HG03457 (cell line): ENCODE results near the gene HAL.

Experiments used
- ATAC-seq: cut with Tn5 transposase; IDR thresholded peaks from one replicate; pipeline ENCODE4 v1.9.1; 2021; ENCODE audit warnings: moderate number of reproducible peaks; ENCODE audit not compliant: unreplicated experiment

Gene HAL

DNA sequence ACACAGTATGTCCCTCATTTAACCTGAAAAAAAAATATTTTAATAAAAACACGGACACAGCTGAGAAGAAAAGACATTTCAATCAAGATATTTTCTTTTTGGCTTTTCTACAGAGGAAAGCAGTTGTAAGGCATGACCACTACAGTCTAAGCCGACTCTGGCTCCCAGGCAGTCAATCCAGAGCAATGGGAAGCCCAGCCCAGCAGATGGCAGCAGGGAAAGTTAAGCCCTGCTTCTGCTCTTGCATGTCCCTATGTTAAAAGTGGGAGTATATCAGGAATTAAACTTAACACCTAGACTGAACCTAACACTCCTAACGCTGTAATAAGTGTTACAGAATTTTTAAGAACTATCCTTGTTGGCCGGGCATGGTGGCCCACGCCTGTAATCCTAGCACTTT, 19.5 kb upstream of the HAL start:
- no peak for ATAC-seq

GRCh38 chr12:96014943-96015599, 18.9 kb upstream of the HAL start:
- no peak for ATAC-seq

GRCh38 chr12:96007729-96008128, 11.6 kb upstream of the HAL start:
- ATAC-seq = no peak

DNA sequence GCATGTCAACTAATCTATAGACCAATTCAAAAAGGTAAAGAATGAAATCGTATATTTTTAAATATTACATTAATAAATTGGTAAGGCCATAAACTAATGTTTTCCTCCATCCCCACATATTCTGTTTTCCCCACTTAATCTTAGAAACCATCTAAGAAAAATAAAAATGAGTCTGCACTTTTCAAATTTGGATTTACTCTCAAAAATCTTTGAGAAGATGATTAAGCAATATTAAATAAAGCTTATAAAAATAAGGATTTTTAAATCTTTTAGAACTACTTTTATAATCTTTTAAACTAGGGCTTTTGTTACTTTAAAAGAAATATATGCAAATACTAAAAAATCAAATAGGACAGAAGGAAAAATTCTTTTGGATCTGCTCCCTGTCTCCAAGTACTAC, 10.6 kb upstream of the HAL start:
- no peak for ATAC-seq

GRCh38 chr12:96000858-96001257, 4.7 kb upstream of the HAL start:
- ATAC-seq = no peak

GRCh38 chr12:95999484-95999883, 3.3 kb upstream of the HAL start:
- no peak for ATAC-seq

DNA sequence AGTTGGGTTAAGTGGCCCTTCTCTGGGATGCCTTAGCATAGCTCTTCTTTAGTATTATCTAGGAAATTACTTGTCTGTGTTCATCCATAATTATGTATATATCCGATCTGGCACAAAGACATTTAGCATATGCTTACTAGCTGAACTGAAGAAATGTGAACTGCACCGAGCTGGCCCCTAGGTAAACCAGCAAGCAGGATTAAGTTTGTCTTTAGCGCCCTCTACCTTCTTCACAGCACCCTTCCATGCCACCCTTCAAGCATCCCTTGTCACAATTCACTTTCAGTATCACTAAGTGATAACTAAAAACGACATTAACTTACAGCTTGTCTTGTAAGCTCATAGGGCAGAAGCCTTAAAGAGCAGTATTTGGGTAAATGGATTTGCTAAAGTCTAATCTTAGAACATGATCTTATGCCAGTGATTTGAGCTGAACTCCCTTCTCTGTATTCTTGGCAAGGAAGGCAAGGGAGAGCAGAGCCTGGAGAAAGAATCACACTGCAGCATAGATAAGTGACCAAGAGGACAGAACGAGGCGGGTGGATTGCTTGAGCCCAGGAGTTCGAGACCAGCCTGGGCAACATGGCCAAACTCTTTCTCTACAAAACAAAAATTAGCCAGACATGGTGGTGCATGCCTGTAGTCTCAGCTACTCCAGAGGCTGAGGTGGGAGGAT, 2.6 kb upstream of the HAL start:
- ATAC-seq = peak; percentile 97

GRCh38 chr12:95997911-95998510, 1.9 kb upstream of the HAL start:
- ATAC-seq = no peak

DNA sequence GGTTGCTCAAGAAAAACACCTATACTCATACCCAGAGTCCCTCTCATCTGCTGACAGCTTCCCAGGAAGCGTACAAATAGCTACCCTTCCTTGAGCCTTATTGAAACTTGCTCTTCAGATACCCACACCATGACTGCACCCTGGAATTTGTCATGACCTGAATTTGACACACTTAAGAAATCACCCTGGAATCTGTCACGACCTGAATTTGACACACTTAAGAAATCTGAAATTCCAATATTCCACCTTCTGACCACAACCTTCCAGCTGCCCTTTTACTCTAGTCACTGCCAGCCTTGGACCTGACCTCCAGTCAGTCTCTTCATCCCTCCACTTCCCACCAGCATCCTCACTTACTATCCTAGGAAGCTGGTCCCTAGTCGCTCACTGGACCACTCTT, 1.1 kb upstream of the HAL start:
- no peak for ATAC-seq

- no peak for ATAC-seq
These were observed 709 bp downstream of the HAL start for GRCh38 chr12:95995238-95996031.

DNA sequence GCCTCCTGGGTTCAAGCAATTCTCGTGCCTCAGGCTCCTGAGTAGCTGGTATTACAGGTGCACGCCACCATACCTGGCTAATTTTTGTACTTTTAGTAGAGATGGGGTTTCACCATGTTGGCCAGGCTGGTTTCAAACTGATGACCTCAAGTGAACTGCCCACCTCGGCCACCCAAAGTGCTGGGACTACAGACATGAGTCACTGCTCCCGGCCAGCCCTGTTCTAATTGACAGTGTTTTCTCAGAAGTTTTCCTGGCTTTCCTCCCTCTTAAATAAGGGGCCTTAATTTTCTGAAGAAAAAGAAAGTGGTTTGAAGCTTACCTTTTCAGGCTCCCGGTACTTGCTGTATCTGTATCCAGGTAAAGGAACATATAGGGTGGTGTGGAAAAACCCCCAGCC, 1.7 kb downstream of the HAL start:
- no peak for ATAC-seq

DNA sequence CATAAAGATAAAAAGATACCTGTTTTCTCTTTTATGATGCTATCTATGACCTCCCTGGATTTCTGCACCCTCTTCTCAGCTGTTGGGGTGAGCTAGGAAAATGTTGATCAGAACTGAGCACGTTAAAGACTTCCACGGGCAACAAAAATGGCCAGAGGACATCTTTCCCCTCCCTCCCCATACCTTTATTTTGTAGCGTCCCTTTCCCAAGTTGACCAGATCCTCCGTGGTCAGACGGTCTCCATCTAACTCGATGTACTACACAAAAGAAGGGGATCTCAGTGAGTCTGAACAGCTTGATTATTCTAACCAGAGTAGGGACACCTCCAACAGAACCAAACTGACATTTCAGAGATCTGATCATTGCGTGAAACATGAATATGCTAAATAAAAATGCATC, 2.2 kb downstream of the HAL start:
- no peak for ATAC-seq

DNA sequence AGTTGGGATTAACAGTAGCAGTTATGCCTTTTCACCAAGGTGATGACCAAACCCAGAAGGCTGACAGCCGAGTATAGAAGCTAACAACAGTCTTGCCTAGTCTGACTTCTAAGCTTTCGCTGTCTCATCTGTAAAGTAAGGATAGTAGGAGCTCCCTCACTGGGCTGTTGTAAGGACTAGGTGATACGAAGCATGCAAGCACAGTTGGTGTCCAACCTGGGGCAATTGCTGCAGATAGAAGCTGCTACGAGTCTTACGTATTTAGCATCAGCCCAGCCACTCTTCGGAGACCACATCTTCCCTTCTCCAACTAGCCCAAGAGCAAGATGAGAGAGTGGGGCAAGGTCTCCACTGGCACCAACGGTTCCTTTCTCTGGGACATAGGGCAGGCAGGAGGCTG, 6.0 kb downstream of the HAL start:
- ATAC-seq = no peak

DNA sequence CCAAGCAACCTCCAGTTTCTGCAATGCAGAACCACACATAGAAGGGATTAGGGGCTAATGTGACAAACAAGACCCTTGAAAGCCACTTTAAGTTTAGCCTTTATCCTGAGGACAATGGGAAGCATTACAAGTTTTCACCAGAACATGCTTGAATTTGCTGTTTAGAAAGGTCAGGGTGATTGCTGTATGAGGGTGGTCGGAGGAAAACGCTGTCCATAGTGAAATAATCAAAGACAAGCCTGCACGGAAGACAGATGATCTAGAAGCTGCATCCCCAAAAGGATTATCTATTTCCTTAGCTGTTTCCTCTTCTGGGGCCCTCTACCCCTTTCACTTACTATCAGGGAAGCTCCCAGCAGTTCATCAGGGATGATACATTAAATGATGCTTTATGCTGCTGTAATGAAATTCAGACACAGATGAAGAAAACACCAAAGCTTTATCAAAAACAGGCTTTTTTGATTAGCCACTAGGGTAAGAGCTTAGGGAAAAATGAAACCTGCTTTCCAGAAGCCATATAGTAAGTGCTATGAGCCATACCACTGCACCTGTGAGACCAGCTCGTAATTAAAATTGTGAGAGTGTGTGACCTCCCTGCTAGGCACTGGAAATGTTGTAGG, 6.5 kb downstream of the HAL start:
- no peak for ATAC-seq

DNA sequence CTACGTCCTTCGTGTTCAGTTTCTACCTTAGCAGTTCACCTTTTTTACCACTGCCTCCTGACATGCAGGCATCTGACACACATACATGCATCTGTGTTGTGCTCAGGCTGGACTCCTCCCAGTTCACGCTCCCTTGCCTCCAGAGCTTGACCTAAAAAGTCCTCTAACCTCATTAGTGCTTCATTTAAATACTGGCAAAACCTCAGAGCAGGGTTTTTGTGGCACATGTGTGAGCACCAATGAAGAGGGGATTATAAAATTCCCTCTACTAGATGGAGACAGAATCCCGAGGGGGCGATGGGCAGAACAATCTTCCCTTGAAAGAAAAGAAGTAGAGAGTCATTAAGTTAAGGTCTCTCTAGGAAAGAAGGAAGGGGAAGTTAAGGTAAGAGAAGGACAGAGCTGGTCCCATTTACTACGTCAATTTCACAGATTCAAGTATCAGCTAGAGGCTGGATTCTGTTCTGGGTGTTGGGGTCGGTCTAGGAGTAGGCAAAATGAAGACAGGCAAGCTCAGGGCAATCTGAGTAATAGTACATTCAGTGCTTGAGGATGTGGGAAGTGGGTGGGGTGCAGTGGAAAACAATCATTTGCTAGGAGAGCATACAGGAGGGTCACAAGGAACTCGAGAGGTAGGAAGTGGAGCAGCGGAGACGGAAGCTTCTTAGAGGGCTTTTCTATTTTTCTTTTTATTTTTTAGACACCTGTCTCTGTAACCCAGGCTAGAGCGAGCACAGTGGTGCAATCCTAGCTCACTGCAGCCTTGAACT, 7.5 kb downstream of the HAL start:
- no peak for ATAC-seq

DNA sequence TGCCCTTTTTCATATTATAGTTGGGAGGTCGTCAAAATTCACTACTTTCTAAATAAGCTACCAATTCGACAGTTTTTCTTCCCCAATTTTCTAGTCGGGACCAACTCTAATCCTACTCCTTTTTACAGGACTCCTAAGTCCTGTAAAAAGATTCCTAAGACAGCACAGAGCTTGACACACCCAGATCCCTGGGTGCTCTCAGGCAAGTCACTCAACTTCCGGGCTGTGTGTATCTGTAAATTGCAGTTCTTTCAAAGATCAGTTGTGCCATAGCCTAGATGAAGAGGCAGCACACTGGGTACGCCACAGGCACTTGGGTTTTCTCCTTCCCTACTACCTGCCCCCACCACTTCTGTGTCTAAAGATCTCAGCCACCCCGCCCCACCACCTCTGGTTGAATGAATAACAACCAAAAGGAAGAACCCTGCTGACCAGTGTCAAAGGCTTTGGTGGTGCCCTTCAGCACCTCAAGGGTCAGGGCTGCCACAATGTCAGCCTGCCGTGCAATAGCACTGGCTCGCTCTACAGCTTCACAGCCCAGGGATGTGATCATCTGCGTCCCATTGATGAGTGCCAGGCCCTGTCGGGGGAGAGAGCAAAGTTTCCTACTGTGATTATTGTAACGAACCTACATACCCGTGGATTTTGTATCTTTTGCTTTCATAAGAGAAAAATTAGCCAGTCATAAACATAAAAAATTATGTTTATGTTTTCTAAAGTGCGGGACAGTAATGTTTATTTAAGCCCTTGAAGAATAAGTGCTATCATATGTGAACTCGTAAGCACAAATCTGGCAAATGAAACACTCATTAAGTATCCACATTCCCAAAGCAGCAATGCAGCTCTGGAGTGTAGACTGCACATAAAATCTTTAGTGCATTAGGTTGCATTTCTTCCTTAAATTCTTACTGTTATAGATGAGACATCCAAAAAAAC, 9.2 kb downstream of the HAL start:
- no peak for ATAC-seq

DNA sequence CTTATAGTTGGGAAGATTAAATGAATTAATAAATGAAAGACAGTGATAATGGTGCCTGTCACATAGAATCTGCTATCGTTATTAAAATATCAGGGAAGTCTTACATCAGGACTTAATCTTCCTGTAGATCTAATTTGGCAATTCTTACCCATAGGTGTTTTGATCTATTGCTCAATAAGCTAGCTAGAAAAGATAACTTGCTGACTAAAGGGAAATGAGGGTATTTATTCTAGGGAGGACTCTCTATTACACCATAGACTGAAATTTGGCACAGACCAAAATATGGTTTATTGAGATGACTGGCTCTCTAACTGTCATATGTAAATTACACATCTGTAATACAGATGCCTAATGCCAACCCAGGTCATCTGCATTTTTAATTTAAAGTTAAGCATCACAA, 11.5 kb downstream of the HAL start:
- no peak for ATAC-seq

DNA sequence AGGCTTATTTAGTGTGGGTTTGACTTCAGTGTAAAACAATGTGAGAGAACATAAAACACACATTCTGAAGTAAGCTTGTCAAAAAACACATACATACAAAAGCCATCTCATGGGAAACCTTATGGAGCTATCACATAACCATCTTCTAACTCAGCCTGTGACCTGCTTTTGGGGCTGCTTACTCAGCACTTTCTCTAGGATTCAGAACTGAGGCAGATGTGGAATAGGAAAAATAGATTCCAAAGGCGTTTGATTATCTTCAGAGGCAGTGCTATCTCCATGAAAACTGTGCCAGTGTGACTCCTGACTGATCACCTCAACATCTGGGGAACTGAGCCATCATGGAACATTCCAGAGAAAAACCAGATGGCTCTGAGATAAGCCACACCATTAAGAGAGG, 13.5 kb downstream of the HAL start:
- ATAC-seq = no peak

GRCh38 chr12:95980437-95980836, 15.7 kb downstream of the HAL start:
- no peak for ATAC-seq
